22Rv1 (cell line): Measurements from ENCODE around the gene TMBIM4.

Source experiments
- CTCF ChIP-seq: fragments of 450-650 bp; IDR thresholded peaks from 2 replicates; pipeline ENCODE4 v1.5.1; 2017; ENCODE audit warnings: mild to moderate bottlenecking
- ZFX ChIP-seq: fragments of 450-650 bp; IDR thresholded peaks from 2 replicates; pipeline ENCODE4 v1.6.1; 2017; ENCODE audit warnings: antibody characterized with exemption, borderline replicate concordance

- TF ChIP-seq CTCF, result no peak
- TF ChIP-seq ZFX, result no peak
These were observed 3.2 kb downstream of the TMBIM4 start for GRCh38 chr12:66166561-66166960.
